Dermis microvascular lymphatic vessel endothelial cell (primary cell): ENCODE results near the gene LYRM2. TPM values are rescaled to one million over a fixed set of nuclear protein-coding genes. Genes with fewer than 3 reads are reported as not detected.

Source experiments
- DNase-seq, 2 donors: peaks; one replicate each; pipeline versions ENCODE4 v3.0.0 to v3.0.0-alpha.2; 2010; ENCODE audit warnings: low read depth in 2 of 2
- total RNA-seq: library from RNA; depleted of rRNA; stranded (reverse); fragments of >200 nt; gene quantifications from 2 replicates; pipeline ENCODE4 v1.2.1, GENCODE V29; 2014

LYRM2 gene
- total RNA-seq, 1 donor from 2014 or later = 13.4 TPM

DNA sequence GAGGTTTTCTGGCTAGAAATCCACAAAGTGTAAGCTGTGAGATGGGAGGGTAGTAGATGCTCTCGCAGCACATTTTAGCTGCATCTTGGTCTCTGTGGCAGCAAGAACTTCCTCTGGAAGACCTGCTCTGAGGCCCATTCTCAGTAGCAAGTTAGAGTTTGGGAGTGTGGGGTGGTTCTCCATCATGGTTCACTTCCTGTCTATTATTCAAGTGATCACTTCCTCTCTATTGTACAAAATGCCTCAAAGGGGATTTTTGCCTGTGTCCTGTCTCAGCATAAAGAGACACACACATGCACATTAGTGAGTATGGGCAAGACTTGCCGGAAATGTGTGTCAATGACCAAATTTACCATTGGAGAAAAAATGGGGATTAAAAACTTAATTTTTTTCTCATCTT is 42.5 kb downstream of the LYRM2 start:
- DNase-seq = no peak

DNA sequence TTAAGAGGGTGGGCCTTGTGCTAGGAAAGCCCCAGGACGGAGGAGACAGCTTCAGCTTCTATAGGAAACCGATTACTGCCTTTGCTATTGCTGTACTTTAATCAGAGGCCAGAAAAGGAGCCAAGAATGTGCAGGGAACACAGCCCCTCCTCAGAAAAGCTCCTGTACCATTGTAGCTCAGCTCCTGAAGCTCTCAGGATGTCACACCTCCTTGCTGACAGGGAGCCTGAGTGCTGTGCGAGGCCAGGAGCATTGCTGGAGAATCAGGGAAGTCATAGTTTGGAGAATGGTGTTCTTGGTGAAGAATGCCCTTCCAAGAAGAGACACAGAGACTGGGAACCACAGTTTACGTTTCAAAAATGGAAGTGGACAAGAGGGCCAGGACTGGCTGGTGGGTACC is 46.8 kb downstream of the LYRM2 start:
- no peak for DNase-seq

DNA sequence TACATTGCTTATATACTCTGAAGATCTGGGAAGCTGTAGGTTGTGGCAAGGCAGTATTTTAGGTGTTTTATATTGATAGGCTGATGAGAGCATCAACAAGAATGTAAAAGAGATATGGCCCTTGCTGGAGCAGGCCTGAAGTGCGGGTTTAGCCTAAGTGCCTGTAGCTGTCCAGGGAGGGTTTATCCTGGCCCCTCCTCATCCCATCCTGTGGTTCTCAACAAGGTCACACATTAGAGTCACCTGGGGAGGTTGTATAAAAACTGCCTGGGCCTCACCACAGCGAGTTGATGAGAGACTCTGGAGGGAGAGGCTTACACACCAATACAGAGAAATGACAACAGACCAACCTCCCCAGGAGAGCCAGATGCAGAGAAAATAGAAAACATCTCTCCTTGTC is 48.4 kb downstream of the LYRM2 start:
- no peak for DNase-seq

DNA sequence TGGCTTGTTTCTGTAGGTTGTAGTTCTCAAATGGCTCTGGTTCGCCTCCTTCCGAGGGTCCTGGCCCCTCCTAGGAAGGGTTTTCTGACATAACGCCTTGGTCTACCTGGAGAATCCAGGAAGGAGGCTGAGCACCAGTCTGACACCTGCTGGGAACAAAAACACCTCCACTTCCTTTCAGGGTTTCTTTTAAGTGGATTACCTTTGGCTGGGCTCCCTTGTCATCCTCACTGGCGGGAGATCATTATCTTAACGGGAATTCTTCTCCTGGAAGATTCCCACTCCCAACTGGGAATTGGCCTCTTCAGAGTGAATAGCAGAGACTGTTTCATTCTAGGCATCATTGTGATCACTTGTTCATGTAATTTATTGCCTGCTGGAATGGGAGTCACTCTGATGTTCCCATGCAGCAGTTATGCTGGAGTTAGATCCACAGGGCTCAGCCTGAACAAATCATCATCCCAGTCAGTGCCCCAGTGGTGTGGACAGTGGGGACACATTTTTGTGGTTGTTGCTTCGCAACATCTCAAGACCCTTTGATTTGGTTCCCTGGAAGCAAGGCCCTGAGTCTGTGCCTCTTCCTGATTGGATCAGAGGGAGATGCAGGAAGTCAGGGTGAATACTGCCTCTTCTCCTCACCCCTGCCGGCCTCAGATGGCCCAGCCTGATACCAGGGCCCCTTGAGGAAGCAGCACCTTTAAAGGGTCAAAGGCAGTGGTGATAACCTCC is 49.1 kb downstream of the LYRM2 start:
- no peak for DNase-seq

DNA sequence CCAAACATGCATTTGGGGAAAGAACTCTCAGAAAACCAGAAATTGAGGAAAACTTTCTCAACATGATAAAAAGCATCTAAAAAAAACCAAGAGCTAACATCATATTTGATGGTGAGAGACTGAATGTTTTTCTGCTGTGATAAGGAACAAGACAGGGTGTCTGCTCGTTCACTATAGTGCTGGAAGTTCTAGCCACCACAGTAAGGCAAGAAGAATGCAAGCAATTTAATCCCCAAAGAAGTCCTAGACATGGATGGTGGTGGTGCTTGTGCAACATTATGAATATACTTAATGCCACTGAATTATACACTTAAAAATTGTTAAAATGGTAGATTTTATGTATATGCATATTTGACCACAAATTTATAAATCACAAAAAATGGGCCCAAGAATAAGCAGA is 53.4 kb downstream of the LYRM2 start:
- DNase-seq = no peak

DNA sequence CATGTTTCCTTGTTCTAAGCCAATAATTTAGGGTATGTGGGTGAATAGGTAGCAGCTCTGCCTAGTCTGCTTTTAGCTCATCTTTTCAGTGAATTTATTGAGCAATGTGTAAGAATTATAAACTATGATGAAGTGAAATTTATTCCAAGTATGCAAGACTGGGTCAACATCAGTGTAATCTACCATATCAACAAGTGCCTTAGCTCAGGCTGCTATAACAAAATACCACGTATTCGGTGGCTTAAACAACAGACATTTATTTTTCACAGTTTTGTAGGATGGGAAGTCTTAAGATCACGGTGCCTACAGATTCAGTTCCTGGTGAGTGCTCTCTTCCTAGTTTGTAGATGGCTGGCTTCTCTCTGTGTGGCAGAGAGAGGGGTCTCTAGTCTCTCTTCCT is 54.0 kb downstream of the LYRM2 start:
- DNase-seq = no peak

DNA sequence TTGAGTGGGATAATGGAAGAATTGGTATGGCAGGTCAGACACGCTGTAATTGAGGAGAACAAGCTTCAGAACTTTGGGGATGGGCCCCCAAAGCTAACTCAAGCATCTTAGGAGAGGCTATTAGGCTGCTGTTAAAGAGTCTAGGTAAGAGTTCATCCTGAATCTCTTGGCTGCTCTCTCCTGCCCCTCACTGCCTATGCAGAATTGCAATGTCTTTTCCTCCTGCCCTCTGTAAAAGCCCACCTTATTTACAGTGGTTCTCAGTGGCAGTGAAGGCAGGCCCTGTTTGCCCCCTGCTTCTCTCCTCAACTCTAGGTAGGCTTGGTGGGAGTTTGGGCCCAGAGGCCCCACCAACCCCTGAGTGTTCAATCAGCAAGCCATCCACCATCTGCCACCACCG is 55.0 kb downstream of the LYRM2 start:
- no peak for DNase-seq

DNA sequence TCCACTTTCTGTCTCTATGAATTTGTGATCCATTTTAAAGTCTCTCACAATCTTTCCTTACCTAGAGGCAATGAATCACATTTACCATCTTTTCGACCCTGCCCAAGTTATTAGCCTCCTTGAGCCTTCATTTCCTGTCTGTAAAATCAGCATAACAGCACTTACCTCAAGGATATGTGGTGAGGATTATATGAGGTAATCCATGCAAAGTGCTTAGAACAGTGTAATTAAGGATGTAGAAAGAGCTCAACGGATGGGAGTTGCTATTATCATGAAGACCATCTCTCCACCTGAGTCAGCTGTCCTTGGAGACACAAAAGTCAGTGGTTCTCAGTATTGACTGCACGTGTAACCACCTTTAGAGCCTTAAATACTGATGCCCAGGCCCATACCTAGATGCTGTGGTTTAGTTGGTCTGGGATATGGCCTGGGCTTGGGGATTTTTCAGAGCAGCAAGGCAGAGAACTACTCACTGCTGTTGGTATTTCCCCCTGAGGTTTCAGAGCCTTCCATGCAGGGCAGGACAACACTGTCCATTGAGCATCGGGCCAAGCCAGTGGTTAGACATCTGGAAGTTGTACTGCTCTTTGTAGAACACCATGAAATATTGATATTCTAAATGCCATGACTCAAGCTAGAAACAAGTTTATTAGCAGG is 55.8 kb downstream of the LYRM2 start:
- no peak for DNase-seq

DNA sequence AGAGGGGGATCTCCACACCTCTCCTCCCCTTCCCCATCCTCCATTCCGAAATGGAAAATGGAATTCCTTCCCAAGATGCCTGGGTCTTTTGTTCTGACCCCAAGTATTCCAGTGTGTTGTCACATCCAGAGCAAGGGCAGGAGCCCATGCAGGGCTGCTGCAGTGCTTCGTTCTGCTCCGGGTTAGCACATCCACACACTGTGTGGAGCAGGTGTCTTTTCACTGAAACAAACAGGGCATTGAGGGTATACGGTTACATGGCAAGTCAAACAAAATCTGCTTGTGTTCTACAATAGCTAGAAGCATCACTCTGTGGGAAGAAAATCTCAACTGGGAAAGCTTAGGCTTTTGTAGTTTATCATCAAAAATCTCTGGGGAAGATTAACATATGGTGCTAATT is 56.9 kb downstream of the LYRM2 start:
- no peak for DNase-seq

DNA sequence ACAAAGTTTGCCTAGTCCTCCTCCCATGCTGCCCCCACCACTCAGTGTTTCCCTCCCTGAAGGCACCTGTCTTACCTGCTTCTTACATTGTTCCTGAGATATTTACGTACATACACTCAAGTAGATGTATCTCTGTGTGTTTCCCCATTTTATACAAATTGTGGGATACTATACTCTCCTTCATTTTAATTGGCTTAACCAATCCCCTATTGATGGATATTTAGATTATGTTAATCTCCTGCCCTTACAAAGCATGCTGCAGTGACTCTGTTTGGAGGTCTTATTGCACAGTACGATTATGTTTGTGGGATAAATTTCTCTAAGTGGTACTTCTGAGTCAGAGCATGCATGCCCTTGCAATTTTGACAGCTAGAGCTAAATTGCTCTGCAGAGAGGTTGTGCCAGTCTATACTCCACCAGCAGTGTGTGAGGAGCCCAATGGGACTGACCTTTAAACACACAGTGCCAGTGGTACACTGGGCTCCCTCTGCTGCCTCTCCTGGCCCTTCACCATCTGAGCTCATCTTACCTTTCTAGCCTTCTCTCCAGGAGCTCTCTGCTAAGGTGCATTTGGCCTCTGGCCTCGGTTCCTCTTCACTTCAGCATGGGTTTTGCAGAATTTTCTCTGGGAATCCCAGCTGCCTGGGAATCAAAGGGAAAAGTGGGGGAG is 57.4 kb downstream of the LYRM2 start:
- no peak for DNase-seq

DNA sequence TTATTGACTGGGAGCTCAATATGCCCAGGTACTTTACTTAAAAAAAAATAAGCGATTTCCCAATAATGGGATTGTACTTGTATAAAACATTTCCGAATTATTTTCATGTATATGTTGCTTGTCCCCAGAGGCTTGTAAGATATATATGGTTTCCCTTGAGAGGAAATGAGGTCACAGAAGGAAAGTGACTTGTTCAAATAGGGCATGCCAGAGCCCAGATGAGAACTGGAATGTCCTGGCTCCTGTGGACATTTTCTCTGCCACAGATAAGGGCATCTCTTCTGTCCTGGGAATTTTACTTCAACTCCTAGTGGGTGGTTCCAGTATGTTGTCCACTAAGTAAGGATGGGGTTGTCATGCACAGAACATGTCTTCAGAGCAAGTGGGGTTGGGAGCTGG is 63.0 kb downstream of the LYRM2 start:
- no peak for DNase-seq

DNA sequence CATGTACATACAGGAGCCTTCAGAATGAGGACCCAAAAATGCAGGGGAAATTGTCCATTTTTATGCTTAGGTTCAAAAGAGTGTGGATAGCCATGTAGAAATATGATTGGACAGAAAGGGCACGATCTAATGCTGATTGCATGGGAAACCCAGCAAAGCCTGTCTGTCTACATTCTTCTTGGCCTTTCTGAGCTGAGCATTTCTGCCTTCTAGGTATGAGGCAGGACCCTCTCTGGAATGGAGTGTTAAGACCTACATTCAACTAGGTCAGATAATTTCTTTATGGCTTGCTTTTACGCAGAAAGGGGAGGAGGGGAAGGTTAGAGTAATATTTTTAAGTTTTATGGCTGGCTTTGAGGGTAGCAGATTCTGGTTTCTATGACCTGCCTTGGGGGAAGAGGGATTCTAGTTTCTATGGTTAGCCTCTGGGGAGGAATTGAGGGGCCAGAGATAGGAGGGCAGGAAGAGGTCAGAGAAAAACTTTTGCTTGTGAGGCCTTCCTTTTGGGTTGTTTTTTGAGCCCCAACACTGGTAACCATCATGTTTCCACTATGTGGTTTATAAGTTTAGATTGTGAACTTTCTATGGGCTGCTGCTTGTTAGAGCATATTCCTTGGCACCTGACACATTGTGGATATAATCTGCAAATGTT is 63.5 kb downstream of the LYRM2 start:
- DNase-seq = no peak

DNA sequence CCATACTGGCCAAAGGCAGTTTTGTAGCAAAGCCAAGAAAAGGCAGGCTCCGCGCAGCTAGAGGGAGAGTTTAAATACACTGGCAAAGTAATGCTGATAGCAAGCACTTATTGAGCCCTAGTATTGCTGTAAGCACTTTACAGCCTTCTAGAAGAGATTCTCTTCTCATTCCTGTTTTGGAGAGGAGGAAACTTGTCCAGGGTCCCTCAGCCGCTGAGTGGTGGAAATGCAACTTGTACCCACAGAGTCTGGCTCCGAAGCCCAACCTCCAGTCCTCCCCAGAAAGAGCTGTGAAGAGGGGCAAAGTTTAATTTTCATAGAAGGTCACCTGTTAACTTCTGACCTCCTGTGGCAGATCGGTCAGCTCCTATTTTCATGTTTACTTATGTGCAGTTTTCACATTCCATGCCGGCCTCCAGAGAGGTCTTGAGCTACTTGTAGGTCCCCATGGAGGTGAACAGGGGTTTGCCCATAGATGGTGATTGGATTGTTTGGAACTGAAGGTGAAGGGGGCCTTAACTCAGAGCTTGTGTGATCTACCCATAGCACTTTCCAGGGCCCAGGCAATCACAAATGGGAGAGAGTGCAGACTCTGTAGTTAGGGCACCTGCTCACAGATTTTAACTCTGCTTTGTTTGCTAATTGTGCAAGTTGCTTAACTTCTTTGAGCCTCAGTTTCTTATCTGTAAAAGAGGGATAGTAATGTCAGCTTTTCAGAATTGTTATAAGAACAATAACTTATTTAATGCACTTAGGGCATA is 70.7 kb downstream of the LYRM2 start:
- DNase-seq = no peak

DNA sequence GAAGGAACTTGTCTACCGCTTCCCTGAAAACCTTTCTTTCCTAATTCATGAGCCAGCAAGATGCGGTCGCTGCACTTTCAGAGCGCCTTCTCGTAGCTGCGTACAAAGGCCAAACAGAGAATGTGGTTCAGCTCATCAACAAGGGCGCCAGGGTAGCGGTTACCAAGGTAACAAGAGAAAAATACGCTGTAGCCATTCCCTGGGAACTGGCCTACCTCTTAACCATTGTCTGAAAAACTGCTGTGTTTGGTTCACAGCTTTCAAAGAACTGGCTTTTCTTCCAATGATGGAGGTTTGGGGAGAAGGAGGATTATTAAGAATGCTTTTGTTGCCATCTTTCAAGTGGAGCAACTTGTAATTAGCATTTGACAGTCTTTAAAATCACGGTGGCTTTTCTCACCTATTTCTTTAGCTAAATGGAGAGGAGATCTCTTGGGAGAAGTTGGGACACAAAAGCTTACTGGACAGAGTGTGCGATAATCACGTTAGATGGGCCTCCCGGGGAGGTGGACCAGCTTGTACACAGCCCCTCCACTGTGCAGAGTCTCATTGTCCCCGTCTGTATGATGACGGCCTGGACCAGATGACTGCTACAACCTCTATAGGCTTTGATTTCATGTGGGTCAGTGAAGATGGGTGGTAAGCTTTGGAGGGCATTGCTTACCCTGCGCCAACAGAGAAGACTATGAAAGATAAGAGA is 71.5 kb downstream of the LYRM2 start:
- no peak for DNase-seq

DNA sequence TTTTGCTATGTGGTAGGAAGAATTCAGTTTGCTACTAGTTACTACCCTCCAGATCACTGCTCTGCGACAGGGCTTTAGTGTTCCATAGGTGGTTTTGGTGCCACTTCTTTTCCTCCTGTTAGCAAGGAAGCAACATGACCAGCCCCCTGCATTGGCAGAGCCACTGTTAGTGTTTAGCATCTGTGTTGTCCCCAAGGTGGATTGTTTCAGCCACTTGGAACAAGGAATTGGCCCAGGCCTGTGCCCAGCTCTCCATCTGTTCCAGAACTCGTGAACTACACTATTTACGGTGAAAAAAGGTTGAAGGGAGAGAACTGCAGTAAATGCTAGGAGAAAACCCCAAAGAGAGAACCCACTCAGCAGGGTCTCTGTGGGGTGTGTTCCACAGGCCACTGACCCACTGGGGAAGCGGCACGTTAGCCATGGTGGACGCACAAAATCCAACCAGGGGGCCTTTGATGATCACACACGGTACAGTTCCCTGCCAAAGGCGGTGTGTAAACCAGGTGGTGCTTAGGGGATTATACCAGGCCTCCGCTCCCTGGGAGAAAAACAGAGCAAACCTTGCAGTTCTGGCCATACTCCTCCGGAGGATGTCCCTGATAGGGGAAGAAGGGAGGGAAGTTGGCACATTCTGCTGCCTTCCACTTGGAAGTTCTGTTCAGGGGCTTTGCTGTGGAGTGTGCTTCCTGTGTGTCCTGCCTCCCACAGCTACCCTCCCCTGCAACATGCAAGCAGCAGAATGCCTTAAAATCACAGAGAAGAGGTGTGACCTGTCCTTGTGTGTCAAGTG is 72.3 kb downstream of the LYRM2 start:
- DNase-seq = no peak

DNA sequence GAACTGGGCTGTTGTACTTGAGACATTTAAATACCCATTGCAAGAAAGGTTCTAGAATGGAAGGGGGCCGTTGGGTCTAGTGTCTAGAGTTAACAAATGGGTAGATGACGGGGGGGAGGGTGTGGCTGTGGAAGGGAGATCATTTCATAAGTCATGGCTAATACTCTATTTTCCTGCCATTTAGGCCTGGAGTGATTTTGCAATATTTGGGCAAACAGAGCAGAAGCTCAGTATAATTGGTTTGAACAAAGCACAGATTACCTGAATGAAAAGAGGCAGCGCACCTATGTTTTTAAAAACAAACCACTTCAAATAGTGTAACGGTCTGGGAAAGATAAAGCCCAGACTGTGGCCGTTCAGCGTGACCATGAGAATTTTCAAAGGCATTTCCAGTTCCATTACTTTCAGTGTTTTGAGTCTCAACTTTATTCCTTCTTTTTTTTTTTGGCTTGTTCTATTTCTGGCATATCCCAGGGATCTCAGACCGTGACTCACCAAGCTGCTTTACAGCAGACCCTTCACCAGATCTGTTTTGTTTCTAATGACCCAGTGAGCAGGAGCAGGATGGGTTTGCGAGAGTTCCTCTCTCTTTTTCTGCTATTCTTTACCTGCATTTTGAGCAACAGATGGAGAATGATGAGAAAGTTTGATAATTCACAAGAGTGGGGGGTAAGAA is 73.7 kb downstream of the LYRM2 start:
- no peak for DNase-seq

DNA sequence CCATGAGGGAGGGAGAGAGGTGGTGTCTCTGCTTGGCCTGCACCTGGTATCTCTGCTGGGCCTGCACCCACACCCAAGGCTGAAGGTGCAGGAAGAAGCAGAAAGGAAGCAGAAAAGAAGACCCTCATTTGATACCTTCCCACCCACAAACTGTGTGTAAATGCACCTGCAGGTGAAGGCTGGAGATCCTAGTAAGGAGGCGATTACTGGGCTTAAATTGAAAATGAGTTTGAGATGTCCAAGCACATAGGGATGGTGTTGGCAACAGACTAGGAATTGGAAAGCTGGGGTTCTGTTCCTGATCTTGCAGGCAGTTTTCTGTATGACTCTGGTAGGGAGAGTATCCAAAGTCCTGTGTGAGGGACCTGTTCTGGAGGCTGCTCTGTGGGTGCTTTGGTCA is 74.7 kb downstream of the LYRM2 start:
- no peak for DNase-seq

DNA sequence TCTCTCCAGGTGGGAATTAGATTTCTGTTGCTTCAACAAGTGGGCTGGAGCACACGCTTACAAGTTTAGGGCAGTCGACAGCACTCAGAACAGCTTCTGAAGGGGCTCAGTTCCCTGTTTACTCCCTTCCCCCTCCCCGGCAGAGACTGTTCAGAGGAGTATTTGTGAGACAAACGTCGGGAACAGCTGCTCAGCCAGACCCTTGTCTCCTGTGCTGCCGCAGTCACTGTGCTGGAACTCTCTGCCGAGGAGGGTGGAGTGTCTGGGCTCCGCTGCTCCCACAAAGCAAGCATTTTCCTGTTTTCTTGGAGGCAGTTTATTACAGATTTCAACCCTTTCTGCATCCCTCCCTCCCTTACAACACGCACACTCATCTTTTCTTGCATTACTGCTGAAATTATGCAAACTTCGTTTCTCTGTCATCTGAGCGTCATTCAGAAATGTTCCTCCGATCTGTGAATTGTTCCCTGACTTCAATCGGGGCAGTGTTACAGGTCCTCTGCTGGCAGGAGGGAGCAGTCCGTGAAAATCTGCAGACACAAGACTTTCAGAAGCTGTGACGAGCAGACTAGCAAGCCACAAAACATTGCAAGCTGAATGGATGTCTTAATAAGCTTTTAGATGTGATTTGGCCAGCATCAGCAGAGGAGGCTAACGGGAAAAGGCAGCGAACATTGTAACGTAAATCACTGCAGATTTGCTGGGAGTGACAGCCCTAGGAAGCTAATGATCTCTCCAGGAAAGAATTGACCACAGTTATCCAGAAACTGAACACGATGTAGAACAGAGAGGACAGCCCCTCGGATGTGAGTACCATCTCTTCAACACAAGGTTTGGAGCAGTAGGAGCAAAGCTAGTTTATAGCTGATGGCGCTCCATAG is 76.2 kb downstream of the LYRM2 start:
- no peak for DNase-seq

DNA sequence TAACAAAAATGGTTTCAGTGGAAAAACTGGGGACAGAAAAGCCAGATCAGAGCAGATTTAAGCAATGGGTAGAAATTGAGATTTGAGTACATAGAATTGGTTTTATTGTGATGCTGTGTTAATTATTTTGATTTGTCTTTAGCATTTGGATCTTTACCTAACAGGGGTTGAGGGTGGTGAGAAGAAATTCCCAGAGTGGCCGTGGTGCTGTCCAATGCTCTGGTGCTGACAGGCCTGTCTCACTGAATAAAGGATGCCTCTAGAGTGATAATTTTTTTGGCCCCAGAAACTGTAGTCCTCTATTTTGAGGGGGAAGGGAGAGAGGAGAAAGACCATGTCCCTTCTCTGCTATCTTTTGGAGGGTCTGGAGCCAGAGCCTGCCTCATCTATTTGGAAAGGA is 79.1 kb downstream of the LYRM2 start:
- no peak for DNase-seq
